Rectal smooth muscle tissue (tissue), 1 donor: ENCODE measurements around the gene CCNI.
"Not testable (repeated sequence)": the region's sequence is repeated elsewhere in the genome, so short reads cannot be mapped to it uniquely, and the experiment has no call there.

Experiments used
- H3K27ac ChIP-seq: one replicate; pipeline ENCODE4 v1.7.0; 2013; ENCODE audit warnings: low read depth, low read length, inconsistent platforms
- H3K27me3 ChIP-seq: one replicate; pipeline ENCODE4 v1.7.0; 2013; ENCODE audit warnings: low read length; ENCODE audit not compliant: control insufficient read depth, insufficient read depth
- H3K36me3 ChIP-seq: one replicate; pipeline ENCODE4 v1.7.0; 2013; ENCODE audit warnings: low read length; ENCODE audit not compliant: control insufficient read depth, insufficient read depth
- H3K4me1 ChIP-seq: one replicate; pipeline ENCODE4 v1.7.0; 2013; ENCODE audit warnings: low read length; ENCODE audit not compliant: control insufficient read depth, insufficient read depth
- H3K4me3 ChIP-seq: one replicate; pipeline ENCODE4 v1.7.0; 2013; ENCODE audit warnings: low read length
- H3K9ac ChIP-seq: one replicate; pipeline ENCODE4 v1.7.0; 2013; ENCODE audit warnings: low read length

Gene CCNI

GRCh38 chr4:77045490-77045889, 30.3 kb downstream of the CCNI start:
- Histone ChIP-seq H3K27me3 (no peaks in the 10 kb centered on the region), H3K27ac (no peak overlapping the region), H3K4me1 (no peaks in the 10 kb centered on the region), H3K4me3 (no peak overlapping the region), H3K9ac (no peak overlapping the region), H3K36me3 (no peaks in the 10 kb centered on the region)

DNA sequence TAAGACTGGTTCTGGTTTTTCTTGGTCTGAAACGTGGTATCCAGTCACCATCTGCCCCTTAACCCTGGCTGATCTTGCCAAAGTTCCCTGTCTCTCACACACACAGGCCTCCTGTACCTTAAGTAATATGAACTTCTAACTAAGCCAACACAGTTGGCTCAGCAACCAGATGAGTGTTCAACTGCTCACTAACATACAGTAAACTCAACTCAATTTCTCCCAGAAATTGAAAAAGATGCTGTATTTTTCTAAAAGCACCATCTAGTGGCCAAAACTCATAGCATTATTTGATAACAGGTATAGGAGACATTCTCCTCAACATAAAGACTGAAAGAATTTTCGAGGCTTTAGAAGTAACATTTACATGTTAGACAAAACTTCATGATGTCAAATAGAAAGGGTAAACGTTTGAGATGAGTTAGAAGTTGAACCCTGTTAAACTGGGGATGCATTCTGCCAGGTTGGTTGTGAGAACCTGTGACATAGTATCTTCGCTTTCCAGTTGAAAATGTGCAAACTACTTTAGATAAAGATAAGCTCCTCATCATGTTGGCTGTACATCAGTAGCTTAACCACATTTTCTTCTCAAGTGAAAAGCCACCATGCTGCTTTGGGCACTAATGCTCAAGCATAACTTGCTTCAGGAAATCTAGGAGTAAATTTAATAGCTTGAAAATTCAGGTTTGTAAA, 31.2 kb downstream of the CCNI start:
- Histone ChIP-seq H3K27ac (no peak overlapping the region), H3K36me3 (no peaks in the 10 kb centered on the region), H3K27me3 (no peaks in the 10 kb centered on the region), H3K9ac (no peak overlapping the region), H3K4me3 (no peak overlapping the region), H3K4me1 (no peaks in the 10 kb centered on the region)

DNA sequence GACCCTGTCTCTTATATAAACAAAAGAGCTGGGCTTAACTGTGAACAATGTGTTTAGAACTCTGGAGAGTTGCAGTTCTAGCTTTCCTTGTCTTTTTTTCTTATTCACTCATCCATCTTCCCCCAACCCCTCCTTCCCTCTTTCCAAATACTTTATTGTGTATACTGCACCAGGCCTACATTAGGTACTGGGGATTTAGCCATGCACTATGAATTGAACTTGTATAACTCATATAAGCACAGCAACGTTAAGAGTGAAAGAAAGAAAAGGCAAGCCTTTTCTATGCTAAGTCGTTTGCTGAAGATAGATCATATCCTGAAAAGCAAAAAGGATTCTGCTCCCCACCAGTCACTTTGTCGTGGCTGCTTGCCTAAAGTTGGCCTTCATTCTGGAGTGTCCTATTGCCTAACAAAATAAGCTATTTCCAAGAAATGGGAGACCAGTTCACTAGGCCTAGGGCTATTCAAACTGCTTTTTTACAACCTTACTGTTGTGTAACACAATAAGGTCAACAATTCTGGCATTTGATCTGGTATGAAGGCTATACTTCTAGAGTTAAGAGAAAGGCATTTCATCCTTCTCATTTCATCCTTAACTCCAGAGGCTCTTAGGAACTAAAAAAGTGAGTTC, 32.2 kb downstream of the CCNI start:
- no peak overlapping the region for H3K27ac ChIP-seq
- no peaks in the 10 kb centered on the region for H3K27me3 ChIP-seq
- H3K36me3 ChIP-seq: no peaks in the 10 kb centered on the region
- no peak overlapping the region for H3K4me3 ChIP-seq
- H3K4me1 ChIP-seq: no peaks in the 10 kb centered on the region
- H3K9ac ChIP-seq: no peak overlapping the region

DNA sequence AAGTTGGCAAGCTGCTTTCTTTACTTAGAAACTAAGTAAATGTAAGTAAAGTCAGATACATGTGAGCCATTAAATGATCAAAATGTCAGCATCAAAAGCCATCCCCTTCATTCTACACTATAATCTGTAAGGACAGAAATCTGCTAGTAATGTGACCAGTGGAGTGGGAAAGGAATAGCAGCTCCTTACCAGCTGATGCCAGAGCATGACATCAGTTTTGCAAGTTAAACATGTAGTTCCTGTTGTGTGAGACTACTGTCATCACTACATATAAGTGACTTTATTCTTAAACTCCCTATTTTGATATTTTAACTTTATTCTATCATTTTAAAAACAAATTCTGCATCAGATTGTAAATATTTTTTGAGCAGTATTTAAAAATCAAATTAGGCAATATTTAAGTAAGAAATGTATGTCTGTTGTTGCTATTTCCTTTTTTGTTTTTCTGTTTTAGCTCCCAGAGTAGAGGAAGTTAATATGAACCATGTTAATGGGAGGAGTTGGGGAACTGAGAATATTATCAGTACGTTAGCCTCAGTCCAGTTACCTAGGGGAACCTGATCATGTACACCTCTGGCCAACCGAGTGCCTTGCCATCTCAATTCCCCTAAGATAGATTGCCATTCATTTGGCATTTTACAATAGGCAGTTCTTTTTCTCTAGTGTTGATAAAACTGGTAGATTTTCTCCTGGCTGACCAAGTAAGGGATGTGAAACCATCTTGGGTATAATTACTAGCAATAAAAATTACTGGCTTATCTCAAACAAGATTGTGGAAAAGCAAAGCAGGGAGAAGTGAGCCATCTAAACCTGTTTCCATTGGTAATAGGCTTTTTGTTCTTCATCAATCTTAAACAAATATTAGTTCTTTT, 34.7 kb downstream of the CCNI start:
- Histone ChIP-seq H3K4me3 (no peak overlapping the region), H3K27me3 (no peaks in the 10 kb centered on the region), H3K4me1 (no peaks in the 10 kb centered on the region), H3K36me3 (no peaks in the 10 kb centered on the region), H3K9ac (no peak overlapping the region), H3K27ac (no peak overlapping the region)

DNA sequence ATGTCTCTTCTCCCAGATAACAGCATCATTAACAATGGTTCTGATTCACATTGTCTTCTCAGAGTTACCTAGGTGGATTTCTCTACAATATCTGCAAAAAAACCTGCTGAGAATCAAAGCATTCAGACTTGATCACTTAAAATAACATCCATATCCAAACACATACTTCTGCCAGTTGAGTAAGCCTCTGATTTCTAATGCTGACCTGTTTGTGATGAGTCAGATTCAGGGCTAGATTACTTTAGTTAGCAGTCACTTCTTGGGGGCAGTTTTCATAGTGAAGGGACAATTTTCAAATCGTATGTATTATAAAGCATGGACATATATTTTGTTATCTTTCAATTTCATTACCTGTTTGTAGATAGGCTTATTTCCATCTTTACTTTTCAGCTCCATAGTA, 35.5 kb downstream of the CCNI start:
- Histone ChIP-seq H3K9ac (no peak overlapping the region), H3K27me3 (no peaks in the 10 kb centered on the region), H3K4me3 (no peak overlapping the region), H3K36me3 (no peaks in the 10 kb centered on the region), H3K4me1 (no peaks in the 10 kb centered on the region), H3K27ac (no peak overlapping the region)

- Histone ChIP-seq H3K36me3 (no peaks in the 10 kb centered on the region), H3K27ac (no peak overlapping the region), H3K27me3 (no peaks in the 10 kb centered on the region)
These were observed 36.0 kb downstream of the CCNI start for GRCh38 chr4:77039796-77040195.

DNA sequence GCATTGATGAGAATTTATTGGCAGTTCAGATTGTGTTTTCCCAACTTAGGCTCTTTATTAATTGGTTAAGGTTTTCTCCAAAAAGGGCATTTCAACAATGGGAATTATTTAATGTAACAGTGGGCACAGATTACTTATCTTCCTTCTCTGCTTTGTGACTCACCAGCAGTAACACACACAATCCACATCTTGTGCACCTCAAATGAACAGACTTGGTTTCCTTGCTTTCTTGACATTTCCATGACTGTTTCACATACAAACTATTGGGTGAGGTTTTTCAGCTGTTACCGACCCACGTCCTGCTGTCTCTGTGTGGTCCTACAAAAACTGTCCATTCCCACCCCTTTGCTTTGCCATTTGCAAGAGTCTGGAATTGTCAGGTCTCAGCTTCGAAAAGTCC, 38.1 kb downstream of the CCNI start:
- H3K4me3 ChIP-seq: no peak overlapping the region
- no peak overlapping the region for H3K27ac ChIP-seq
- H3K27me3 ChIP-seq: no peaks in the 10 kb centered on the region
- no peaks in the 10 kb centered on the region for H3K36me3 ChIP-seq
- H3K9ac ChIP-seq: no peak overlapping the region
- no peaks in the 10 kb centered on the region for H3K4me1 ChIP-seq

More at GRCh38 chr4:77039796-77040195, 36.0 kb downstream of the CCNI start:
- H3K4me1 ChIP-seq: no peaks in the 10 kb centered on the region
- no peak overlapping the region for H3K4me3 ChIP-seq
- no peak overlapping the region for H3K9ac ChIP-seq

- not testable (repeated sequence) for H3K36me3 ChIP-seq, H3K9ac ChIP-seq, H3K4me3 ChIP-seq, H3K4me1 ChIP-seq, H3K27ac ChIP-seq, H3K27me3 ChIP-seq
These were observed 38.6 kb downstream of the CCNI start for GRCh38 chr4:77037168-77037567.

DNA sequence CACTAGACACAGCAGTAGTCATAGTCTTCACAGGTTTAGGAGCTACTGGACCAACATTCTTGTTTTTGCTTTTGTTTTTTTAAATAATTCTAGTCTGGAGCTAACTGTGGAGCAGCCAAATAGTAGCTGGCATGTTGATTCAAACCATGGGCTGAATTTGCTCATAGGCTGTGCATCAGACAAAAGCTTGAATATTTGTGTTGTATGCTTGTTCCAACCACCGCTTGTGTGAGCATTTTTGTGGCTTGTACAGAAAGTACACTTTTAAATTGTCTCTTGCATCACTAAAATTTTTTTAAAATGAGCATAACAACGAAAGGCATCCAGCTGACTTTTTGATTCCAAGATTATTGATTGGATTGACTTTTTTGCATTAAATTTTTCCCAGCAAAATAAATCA, 39.6 kb downstream of the CCNI start:
- Histone ChIP-seq H3K4me1 (no peaks in the 10 kb centered on the region), H3K36me3 (no peaks in the 10 kb centered on the region), H3K27ac (no peak overlapping the region)

GRCh38 chr4:77035153-77035552, 40.6 kb downstream of the CCNI start:
- H3K27ac ChIP-seq: no peak overlapping the region
- no peak overlapping the region for H3K4me3 ChIP-seq
- H3K36me3 ChIP-seq: no peaks in the 10 kb centered on the region
- H3K9ac ChIP-seq: no peak overlapping the region
- H3K4me1 ChIP-seq: no peaks in the 10 kb centered on the region
- H3K27me3 ChIP-seq: no peaks in the 10 kb centered on the region

More for the DNA sequence above, 39.6 kb downstream of the CCNI start:
- Histone ChIP-seq H3K27me3 (no peaks in the 10 kb centered on the region), H3K9ac (no peak overlapping the region), H3K4me3 (no peak overlapping the region)

- peaks cover 6% of the 10 kb centered on the region for H3K36me3 ChIP-seq
- H3K9ac ChIP-seq: no peak overlapping the region
- H3K27me3 ChIP-seq: no peaks in the 10 kb centered on the region
- H3K27ac ChIP-seq: no peak overlapping the region
- no peaks in the 10 kb centered on the region for H3K4me1 ChIP-seq
- H3K4me3 ChIP-seq: no peak overlapping the region
These were observed 44.2 kb downstream of the CCNI start for GRCh38 chr4:77031544-77031943.

DNA sequence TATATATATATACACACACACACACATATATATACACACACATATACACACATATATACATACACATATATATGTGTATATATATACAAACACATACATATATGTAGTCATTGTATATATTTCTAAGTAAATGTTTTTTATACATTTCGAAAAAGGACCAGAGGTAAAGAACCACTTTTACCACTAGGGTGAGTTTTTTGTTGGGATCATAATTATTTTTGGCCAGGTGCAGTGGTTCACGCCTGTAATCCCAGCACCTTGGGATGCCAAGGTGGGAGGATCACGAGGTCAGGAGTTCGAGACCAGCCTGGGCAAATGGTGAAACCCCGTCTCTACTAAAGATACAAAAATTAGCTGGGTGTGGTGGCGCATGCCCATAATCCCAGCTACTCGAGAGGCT, 46.0 kb downstream of the CCNI start:
- H3K27me3 ChIP-seq, H3K4me1 ChIP-seq, H3K27ac ChIP-seq, H3K4me3 ChIP-seq, H3K9ac ChIP-seq: not testable (repeated sequence)
- peaks cover 10% of the 10 kb centered on the region for H3K36me3 ChIP-seq
